Activated T-helper 1 cell treated with anti-CD3 and anti-CD28 coated beads, Interleukin-12 subunit alpha, Interleukin-12 subunit beta, Interleukin-2, Interleukin-4 antibody, amounts not matched to agents 30 ng/mL and 10 ng/mL and 1 ng/mL, durations not matched to agents 14 hours and 24 hours and 36 hours (primary cell): ENCODE results near the gene DYNLL2. TPM values are rescaled to one million over a fixed set of nuclear protein-coding genes. Genes with fewer than 3 reads are reported as not detected.
"Not testable (repeated sequence)": the region's sequence is repeated elsewhere in the genome, so short reads cannot be mapped to it uniquely, and the experiment has no call there.

Experiments
- DNase-seq: peaks from one replicate; pipeline ENCODE4 v3.0.0; 2021; ENCODE audit warnings: low spot score
- H3K27ac Mint-ChIP-seq: one replicate; pipeline ENCODE4 v1.8.0; 2021; ENCODE audit warnings: mild to moderate bottlenecking, mixed read lengths
- H3K27me3 Mint-ChIP-seq: one replicate; pipeline ENCODE4 v1.8.0; 2022; ENCODE audit warnings: mild to moderate bottlenecking, moderate library complexity, mixed read lengths; ENCODE audit not compliant: insufficient read depth
- H3K36me3 Mint-ChIP-seq: one replicate; pipeline ENCODE4 v1.8.0; 2021; ENCODE audit warnings: low read depth, mixed read lengths
- H3K4me1 Mint-ChIP-seq: one replicate; pipeline ENCODE4 v1.8.0; 2021; ENCODE audit warnings: low read depth, mixed read lengths
- H3K4me3 Mint-ChIP-seq: one replicate; pipeline ENCODE4 v1.8.0; 2021; ENCODE audit warnings: mild to moderate bottlenecking, moderate library complexity, mixed read lengths
- H3K9me3 Mint-ChIP-seq: one replicate; pipeline ENCODE4 v1.8.0; 2021; ENCODE audit warnings: mixed read lengths
- intact Hi-C: fragments of 100-400 bp; cut with micrococcal nuclease; formaldehyde crosslinking; loops from one replicate; pipeline ENCODE4 v1.15.1; 2024
- total RNA-seq: library from RNA; stranded (reverse); gene quantifications from 2 replicates; pipeline ENCODE4 v1.2.3, GENCODE V29; 2022

Gene DYNLL2
- total RNA-seq, 1 donor from 2014 or later, result 35.8 TPM

DNA sequence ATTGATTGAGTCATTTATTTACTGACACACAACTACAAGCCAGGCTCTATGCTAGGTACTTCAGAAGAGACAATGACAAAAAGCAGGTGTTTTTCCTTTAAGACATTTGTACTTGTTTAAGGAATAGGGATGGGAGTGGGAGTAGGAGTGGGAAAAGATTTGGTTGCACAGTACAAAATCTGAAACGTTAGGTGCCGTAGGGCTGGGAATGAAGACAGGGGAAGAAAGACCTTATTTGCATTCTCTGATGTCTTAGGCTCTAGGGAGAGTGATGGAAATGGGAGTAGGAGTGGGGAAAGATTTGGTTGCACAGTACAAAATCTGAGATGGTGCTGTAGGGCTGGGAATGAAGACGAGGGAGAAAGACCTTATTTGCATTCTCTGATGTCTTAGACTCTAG is 36.3 kb downstream of the DYNLL2 start:
- Mint-ChIP-seq H3K27me3 (peaks cover 11% of the 10 kb centered on the region), H3K36me3 (no peaks in the 10 kb centered on the region), H3K9me3 (no peaks in the 10 kb centered on the region), H3K4me1 (no peaks in the 10 kb centered on the region), H3K27ac (no peak overlapping the region), H3K4me3 (no peak overlapping the region)
- DNase-seq, result no peak
- intact Hi-C loops, result no loop called here

DNA sequence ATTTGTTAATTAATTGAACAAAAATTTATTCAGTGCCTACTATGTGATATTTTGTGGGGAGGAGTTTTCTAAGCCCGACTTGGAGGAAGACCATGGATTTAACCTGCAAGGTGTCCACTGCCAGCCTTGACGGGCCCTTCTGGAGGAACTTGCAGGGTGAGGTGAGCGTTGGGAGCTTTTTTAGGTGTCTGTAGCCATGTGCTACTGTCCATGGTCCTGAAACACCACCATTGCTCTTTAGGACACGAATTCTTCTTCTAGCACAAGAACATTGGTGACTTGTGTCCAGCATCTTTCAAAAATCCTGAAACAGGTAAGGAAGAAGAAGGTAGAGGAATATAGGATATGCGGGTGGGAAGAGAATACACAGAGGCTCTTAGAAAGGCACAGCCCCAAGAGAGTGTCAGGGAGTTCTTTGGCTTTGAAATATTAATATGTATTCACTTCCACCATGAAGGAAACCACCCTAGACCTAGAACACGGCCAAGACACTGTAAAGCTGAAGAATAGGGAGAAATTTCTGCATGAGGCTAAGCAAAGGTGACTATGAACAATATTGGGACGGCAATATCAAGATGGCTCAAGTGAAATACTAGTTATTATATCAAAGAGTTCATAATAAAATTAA is 37.1 kb downstream of the DYNLL2 start:
- Mint-ChIP-seq H3K4me1 (no peaks in the 10 kb centered on the region), H3K27ac (no peak overlapping the region), H3K9me3 (no peaks in the 10 kb centered on the region), H3K4me3 (no peak overlapping the region), H3K27me3 (peaks cover 9% of the 10 kb centered on the region), H3K36me3 (no peaks in the 10 kb centered on the region)
- DNase-seq, result peak; percentile 33
- intact Hi-C loops, result no loop called here

DNA sequence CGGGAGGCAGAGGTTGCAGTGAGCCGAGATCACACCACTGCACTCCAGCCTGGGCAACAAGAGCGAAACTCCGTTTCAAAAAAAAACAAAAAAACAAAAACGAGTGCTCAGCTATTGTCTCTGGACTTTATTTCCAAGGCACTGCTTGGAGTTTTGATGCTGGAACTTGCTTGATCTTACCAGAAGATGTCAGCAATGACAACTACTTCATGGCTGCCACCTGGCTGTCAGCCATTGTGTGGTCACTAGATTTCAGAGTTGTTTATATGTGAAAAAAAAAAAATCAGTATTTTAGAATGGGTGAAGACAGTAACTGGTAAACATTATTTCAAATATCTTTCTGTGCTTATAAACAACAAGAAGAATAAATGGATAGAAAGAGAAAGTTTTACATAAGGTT is 38.7 kb downstream of the DYNLL2 start:
- H3K36me3 Mint-ChIP-seq, result no peaks in the 10 kb centered on the region
- peak; percentile 29 for DNase-seq
- H3K4me3 Mint-ChIP-seq, result no peak overlapping the region

DNA sequence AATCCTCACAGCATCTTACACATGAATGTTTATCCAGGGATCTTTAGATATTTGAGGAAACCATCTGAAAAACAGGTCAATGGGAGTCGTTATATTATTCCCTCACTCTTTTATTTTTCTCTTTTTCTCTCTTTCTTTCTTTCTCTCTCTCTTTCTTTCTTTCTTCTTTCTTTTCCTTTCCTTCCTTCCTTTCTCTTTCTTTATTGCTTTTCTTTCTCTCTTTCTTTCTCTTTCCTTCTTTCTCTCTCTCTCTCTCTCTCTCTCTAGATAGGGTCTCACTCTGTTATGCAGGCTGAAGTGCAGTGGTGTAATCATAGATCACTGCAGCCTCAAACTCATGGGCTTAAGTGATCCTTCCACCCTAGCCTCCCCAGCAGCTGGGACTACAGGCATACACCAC is 44.6 kb downstream of the DYNLL2 start:
- Mint-ChIP-seq H3K4me1 (no peaks in the 10 kb centered on the region), H3K27me3 (peaks cover 19% of the 10 kb centered on the region), H3K36me3 (no peaks in the 10 kb centered on the region), H3K27ac (no peak overlapping the region), H3K4me3 (no peak overlapping the region), H3K9me3 (no peaks in the 10 kb centered on the region)
- intact Hi-C loops, result no loop called here
- DNase-seq, result no peak

More for the DNA sequence above, 38.7 kb downstream of the DYNLL2 start:
- Mint-ChIP-seq H3K27me3 (peaks cover 13% of the 10 kb centered on the region), H3K4me1 (no peaks in the 10 kb centered on the region), H3K27ac (no peak overlapping the region), H3K9me3 (no peaks in the 10 kb centered on the region)
- intact Hi-C loops, result loop anchor here (1.0 kb wide), 1 partner anchor 50 kb away; no protein-coding TSS in a partner anchor

DNA sequence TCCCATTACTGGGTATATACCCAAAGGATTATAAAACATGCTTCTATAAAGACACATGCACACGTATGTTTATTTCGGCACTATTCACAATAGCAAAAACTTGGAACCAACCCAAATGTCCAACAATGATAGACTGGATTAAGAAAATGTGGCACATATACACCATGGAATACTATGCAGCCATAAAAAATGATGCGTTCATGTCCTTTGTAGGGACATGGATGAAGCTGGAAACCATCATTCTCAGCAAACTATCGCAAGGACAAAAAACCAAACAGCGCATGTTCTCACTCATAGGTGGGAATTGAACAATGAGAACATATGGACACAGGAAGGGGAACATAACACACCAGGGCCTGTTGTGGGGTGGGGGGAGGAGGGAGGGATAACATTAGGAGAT is 49.5 kb downstream of the DYNLL2 start:
- H3K9me3 Mint-ChIP-seq, H3K4me3 Mint-ChIP-seq, intact Hi-C loops: not testable (repeated sequence)

DNA sequence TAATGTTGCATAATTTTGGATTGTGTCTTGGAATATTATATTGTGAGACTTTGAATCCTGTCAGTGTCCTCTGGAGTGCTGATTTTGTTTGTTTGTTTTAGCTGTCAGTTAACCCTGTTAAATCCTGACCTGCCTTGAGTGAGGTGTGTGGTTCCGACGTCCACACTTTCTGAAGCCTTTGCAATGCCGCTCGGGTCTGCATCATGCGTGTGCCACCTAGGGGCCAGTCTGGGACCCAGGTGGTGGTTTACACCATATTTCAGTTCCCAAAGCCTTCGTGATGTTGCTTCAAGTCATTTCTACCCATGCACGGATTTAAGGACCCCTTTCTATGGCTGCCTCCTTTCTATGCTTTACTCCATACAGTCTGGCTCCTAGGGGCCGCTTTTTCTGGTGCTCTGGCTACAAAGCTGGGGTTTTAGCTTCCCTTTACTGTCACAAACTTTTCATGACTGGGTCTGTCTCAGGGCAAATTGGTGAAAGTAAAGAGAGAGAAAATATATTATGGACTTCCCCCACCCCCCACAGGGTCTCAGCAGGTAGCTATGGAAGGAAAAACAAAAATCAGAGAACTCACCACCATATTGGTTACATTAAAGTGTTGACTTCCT is 53.6 kb downstream of the DYNLL2 start:
- H3K36me3 Mint-ChIP-seq, result no peaks in the 10 kb centered on the region
- no peak overlapping the region for H3K4me3 Mint-ChIP-seq
- H3K27ac Mint-ChIP-seq, result no peak overlapping the region
- H3K27me3 Mint-ChIP-seq, result peaks cover 36% of the 10 kb centered on the region
- intact Hi-C loops, result no loop called here
- H3K9me3 Mint-ChIP-seq, result peaks cover 6% of the 10 kb centered on the region
- no peaks in the 10 kb centered on the region for H3K4me1 Mint-ChIP-seq
- DNase-seq, result no peak

More for the DNA sequence above, 49.5 kb downstream of the DYNLL2 start:
- DNase-seq, H3K36me3 Mint-ChIP-seq, H3K4me1 Mint-ChIP-seq, H3K27ac Mint-ChIP-seq: not testable (repeated sequence)
- H3K27me3 Mint-ChIP-seq, result peaks cover 34% of the 10 kb centered on the region

DNA sequence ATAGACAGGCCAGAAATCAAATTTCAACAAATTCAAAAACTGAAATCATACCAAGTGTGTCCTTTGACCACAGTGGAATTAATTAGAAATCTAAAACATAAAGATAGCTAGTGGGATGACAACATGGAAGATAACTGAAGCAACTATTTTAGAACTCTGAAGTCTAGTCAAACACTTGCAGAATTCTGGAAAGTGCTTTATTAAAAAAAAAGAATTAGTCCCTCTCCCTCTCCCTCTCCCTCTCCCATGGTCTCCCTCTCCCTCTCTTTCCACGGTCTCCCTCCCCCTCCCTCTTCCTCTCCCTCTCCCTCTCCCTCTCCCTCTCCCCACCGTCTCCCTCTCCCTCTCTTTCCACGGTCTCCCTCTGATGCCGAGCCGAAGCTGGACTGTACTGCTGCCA is 58.3 kb downstream of the DYNLL2 start:
- peaks cover 2% of the 10 kb centered on the region for H3K36me3 Mint-ChIP-seq
- no peak for DNase-seq
- H3K9me3 Mint-ChIP-seq, result peaks cover 26% of the 10 kb centered on the region
- no peak overlapping the region for H3K27ac Mint-ChIP-seq
- H3K27me3 Mint-ChIP-seq, result peaks cover 35% of the 10 kb centered on the region
- H3K4me3 Mint-ChIP-seq, result no peak overlapping the region
- intact Hi-C loops, result no loop called here
- H3K4me1 Mint-ChIP-seq, result no peaks in the 10 kb centered on the region

DNA sequence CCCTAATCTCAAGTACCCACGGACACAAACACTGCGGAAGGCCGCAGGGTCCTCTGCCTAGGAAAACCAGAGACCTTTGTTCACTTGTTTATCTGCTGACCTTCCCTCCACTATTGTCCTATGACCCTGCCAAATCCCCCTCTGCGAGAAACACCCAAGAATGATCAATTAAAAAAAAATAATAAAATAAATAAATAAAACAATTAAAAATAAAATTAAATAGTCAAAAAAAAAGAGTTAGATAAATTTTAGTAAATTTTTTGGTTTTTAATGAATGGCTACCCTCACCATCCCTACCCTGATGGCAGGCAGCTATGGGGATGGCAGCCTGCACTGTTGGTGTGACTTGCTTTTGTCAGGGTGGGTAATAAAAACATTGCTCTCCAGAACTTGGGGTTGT is 60.1 kb downstream of the DYNLL2 start:
- Mint-ChIP-seq H3K27me3 (peaks cover 27% of the 10 kb centered on the region), H3K9me3 (peaks cover 27% of the 10 kb centered on the region)
- intact Hi-C loops, H3K4me1 Mint-ChIP-seq, H3K4me3 Mint-ChIP-seq, H3K36me3 Mint-ChIP-seq, H3K27ac Mint-ChIP-seq, DNase-seq: not testable (repeated sequence)

DNA sequence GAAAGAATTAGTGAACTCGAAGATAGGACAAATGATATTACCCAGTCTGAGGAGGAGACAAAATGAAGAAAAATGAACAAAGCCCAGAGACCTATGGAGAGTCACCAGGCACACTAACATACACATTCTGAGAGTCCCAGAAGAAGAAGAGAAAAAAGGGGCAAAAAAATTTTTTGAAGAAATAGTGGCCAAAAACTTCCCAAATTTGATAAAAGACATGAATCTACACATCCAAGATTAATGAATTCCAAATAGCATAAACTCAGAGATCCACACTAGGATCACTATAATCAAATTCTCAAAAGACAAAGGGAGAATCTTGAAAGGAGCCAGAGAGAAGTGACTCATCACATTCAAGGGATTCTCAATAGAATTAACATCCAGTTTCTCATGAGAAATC is 61.6 kb downstream of the DYNLL2 start:
- H3K4me1 Mint-ChIP-seq, result no peaks in the 10 kb centered on the region
- H3K36me3 Mint-ChIP-seq, result peaks cover 2% of the 10 kb centered on the region
- peaks cover 31% of the 10 kb centered on the region for H3K27me3 Mint-ChIP-seq
- DNase-seq, result no peak
- no peak overlapping the region for H3K4me3 Mint-ChIP-seq
- intact Hi-C loops, result no loop called here
- H3K27ac Mint-ChIP-seq, result no peak overlapping the region
- H3K9me3 Mint-ChIP-seq, result peaks cover 27% of the 10 kb centered on the region

Other genes with a start within 250 kb of the DYNLL2 start
- gene MRPS23, start 233.4 kb upstream of the DYNLL2 start, total RNA-seq, result 79.6 and 87.0 TPM in 2 replicates
- 0.37 TPM in 1 of 2 replicates, not detected in the other for gene CUEDC1, start 128.0 kb upstream of the DYNLL2 start, total RNA-seq
- 37.7 and 41.2 TPM in 2 replicates for gene VEZF1, start 95.2 kb upstream of the DYNLL2 start, total RNA-seq
- gene SRSF1, start 76.2 kb upstream of the DYNLL2 start, total RNA-seq, result 491 and 498 TPM in 2 replicates
- gene OR4D1, start 65.0 kb downstream of the DYNLL2 start, total RNA-seq, result 0.10 and 0.26 TPM in 2 replicates
- gene OR4D2, start 83.6 kb downstream of the DYNLL2 start, total RNA-seq, result not detected in 2 replicates
- gene EPX, start 109.3 kb downstream of the DYNLL2 start, total RNA-seq, result not detected in 2 replicates
- gene MKS1, start 135.8 kb downstream of the DYNLL2 start, total RNA-seq, result 18.8 and 23.3 TPM in 2 replicates
- gene LPO, start 155.2 kb downstream of the DYNLL2 start, total RNA-seq, result not detected in 2 replicates
- gene MPO, start 197.5 kb downstream of the DYNLL2 start, total RNA-seq, result not detected in 2 replicates
- 31.4 and 35.1 TPM in 2 replicates for gene TSPOAP1, start 245.4 kb downstream of the DYNLL2 start, total RNA-seq